Airway epithelial cell (primary cell): ENCODE data around the gene ACTR6. TPM values are rescaled to one million over a fixed set of nuclear protein-coding genes. Genes with fewer than 3 reads are reported as not detected.

Source experiments
- total RNA-seq: library from RNA; depleted of rRNA; stranded (reverse); fragments of >200 nt; gene quantifications from 2 replicates; pipeline ENCODE4 v1.2.3, GENCODE V29; 2015

The ACTR6 gene
- total RNA-seq: 15.3 and 18.8 TPM in 2 replicates

DNA sequence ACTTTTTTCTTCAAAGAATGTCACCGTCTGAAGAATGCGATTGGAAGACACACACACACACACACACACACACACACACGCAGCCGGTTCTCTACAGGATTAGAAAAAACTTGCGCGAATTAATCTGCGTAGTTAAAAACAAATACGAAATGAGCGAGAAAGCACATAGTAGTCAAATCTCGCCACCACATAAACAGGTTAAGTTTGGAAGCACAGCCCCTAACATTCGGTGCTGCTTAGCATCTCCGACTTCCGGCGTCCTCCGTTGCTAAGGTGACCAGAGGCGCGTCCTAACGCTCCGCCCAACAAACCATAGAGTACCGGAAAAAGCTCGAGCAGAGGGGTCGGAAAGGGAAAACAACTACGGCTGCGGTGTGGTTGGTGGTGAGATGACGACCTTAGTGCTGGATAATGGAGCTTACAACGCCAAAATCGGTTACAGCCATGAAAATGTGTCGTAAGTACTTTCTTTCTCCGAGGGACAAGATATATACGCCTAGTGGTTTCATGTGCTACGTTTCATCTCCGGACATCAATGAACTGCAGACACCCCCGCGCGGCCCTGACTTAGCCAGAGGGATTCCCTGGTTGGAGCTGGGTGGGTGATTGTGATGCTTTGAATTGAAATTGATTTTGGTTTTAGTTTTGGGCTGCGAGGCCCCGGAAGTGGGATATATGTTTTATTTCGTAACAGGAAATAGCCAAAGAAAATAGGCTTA is at the start of gene ACTR6:
TSS of gene ACTR6 (plus strand) at position 353 of the 719 bp plus-strand sequence. CDS start at position 390, 37 bp downstream.

DNA sequence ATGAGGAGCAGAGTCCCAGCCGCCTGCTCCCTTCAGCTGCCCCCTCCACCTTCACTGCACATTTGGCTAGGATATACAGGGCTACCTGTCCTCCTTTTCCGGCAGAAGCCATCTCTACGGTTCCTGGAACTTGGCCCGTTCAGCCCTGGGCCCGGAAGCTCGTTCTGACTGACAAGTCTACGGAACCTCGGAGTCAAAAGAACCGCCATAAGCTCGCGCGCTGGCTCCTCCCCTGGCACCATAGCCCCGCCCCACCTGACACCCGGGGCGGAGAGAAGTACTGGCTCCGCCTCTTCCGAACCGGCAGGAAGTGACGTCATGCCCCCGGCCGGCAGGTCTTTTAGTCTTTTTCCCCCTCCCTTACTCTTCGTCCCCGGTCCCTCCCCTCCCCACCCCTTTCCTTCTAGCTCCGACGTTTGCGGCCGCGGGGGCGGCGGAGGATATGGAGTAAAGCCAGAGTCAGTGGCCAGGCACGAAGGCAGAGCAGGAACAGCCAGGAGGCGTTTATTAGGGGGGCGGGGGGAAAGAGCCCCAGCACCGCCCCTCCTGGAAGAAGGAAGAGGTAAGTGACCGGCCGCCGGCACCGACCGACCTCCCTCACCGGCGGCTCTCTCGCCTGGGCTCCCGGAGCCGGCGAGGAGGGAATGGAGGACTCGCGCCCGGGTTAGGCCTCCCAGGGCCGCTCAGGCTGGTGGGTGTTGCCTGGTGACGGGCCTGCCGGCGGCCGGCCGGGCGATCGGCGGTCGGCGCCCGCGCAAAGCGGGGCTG is 66.4 kb downstream of the ACTR6 start, which contains the start of the genes DEPDC4 and SCYL2:
TSS of gene DEPDC4 (minus strand) at position 245 of the 768 bp plus-strand sequence. CDS start at position 242, 3 bp downstream.
TSS of gene SCYL2 (plus strand) at position 343 of the 768 bp plus-strand sequence. CDS start 15,794 bp downstream, outside the sequence.

Other genes starting within 250 kb of the ACTR6 start
- not detected in 2 replicates for gene ANKS1B, start 215.9 kb upstream of the ACTR6 start, total RNA-seq
- 10.1 and 10.7 TPM in 2 replicates for gene BLTP3B, start 57.9 kb upstream of the ACTR6 start, total RNA-seq
- 2.0 and 3.1 TPM in 2 replicates for gene DEPDC4, start 66.3 kb downstream of the ACTR6 start, total RNA-seq
- gene SCYL2, start 66.4 kb downstream of the ACTR6 start, total RNA-seq: 31.5 and 37.2 TPM in 2 replicates
- gene SLC17A8, start 156.3 kb downstream of the ACTR6 start, total RNA-seq: not detected in 2 replicates